Effector CD4-positive, alpha-beta T cell (primary cell): Measurements from ENCODE around the gene NSUN4.
"Not testable (repeated sequence)": the region's sequence is repeated elsewhere in the genome, so short reads cannot be mapped to it uniquely, and the experiment has no call there.

ENCODE experiments used
- DNase-seq: peaks from one replicate; pipeline ENCODE4 v3.0.0-alpha.2; 2020
- total RNA-seq: gene quantifications from one replicate; lab custom pipeline; 2026; lab: John Stamatoyannopoulos, UW

Gene NSUN4
- total RNA-seq = 22.0 reads per million, percentile 49 among the genes with 10 or more reads in this experiment

- DNase-seq = peak; percentile 80
Measured at GRCh38 chr1:46340404-46341221, at the start of gene NSUN4. TSS of gene NSUN4 (plus strand) at chr1:46340807. CDS start at chr1:46340827, 20 bp downstream.

GRCh38 chr1:46295306-46295705 lies 45.3 kb upstream of the NSUN4 start:
- DNase-seq = no peak

- no peak for DNase-seq
Measured at GRCh38 chr1:46298387-46298786, 42.2 kb upstream of the NSUN4 start.

- no peak for DNase-seq
Measured at GRCh38 chr1:46300673-46301405, 39.8 kb upstream of the NSUN4 start.

GRCh38 chr1:46301406-46301807 lies 39.2 kb upstream of the NSUN4 start:
- DNase-seq = no peak

GRCh38 chr1:46301808-46302640 lies 38.6 kb upstream of the NSUN4 start:
- peak; percentile 30 for DNase-seq

GRCh38 chr1:46302641-46303037 lies 38.0 kb upstream of the NSUN4 start:
- DNase-seq = peak; percentile 4

- DNase-seq = peak; percentile 88
Measured at GRCh38 chr1:46303038-46303871, 37.4 kb upstream of the NSUN4 start, which contains the start of the genes LRRC41 and UQCRH. TSS of gene LRRC41 (minus strand) at chr1:46303616. CDS start at chr1:46303322, 294 bp downstream. TSS of gene UQCRH (plus strand) at chr1:46303698. CDS start at chr1:46303767, 69 bp downstream.

GRCh38 chr1:46303872-46304326 lies 36.7 kb upstream of the NSUN4 start:
- no peak for DNase-seq

- no peak for DNase-seq
Measured at GRCh38 chr1:46306159-46306530, 34.5 kb upstream of the NSUN4 start.

GRCh38 chr1:46309401-46310159 lies 31.0 kb upstream of the NSUN4 start:
- DNase-seq = no peak

- DNase-seq = no peak
Measured at GRCh38 chr1:46310321-46310720, 30.3 kb upstream of the NSUN4 start.

GRCh38 chr1:46315669-46316403 lies 24.8 kb upstream of the NSUN4 start:
- DNase-seq = no peak

GRCh38 chr1:46317323-46317722 lies 23.3 kb upstream of the NSUN4 start:
- DNase-seq = no peak

- DNase-seq = not testable (repeated sequence)
Measured at GRCh38 chr1:46319301-46319700, 21.3 kb upstream of the NSUN4 start.

- not testable (repeated sequence) for DNase-seq
Measured at GRCh38 chr1:46319960-46320914, 20.4 kb upstream of the NSUN4 start.

GRCh38 chr1:46322191-46322590 lies 18.4 kb upstream of the NSUN4 start:
- not testable (repeated sequence) for DNase-seq

- not testable (repeated sequence) for DNase-seq
Measured at GRCh38 chr1:46325285-46326076, 15.1 kb upstream of the NSUN4 start.
